CD4-positive, alpha-beta T cell treated with Interferon gamma for 1 hour (primary cell): ENCODE data around the gene AGO4.
"Not testable (repeated sequence)": the region's sequence is repeated elsewhere in the genome, so short reads cannot be mapped to it uniquely, and the experiment has no call there.

Experiments
- DNase-seq: peaks from one replicate; pipeline ENCODE4 v3.0.0-alpha.2; 2020

AGO4 gene

GRCh38 chr1:35869245-35869950 is 61.6 kb downstream of the AGO4 start:
- not testable (repeated sequence) for DNase-seq

GRCh38 chr1:35870651-35871309 is 63.0 kb downstream of the AGO4 start:
- no peak for DNase-seq

DNA sequence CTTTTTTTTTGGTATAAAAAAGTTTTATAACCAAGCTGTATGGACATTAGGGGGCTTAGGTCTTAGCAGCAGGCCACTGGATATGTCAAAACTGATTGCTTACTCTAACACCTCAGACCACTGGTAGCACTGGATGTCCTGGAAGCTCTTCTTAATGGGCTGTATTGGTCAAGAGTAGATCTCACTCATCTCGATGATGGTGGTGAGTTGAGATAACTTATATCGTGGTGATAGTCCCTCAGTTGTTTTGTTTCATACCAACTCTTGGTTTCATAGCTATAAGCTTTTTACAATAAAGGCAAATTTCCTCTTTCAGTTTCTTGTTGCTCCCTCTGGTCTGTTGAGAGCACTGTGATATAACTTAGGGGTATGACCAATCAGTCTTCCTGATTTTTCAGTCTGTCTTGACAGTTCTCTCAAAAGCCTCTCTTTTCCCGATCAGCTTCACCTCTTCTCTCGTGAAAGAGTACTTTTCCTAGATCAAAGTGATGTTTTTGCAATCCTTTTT is 65.5 kb downstream of the AGO4 start:
- no peak for DNase-seq

DNA sequence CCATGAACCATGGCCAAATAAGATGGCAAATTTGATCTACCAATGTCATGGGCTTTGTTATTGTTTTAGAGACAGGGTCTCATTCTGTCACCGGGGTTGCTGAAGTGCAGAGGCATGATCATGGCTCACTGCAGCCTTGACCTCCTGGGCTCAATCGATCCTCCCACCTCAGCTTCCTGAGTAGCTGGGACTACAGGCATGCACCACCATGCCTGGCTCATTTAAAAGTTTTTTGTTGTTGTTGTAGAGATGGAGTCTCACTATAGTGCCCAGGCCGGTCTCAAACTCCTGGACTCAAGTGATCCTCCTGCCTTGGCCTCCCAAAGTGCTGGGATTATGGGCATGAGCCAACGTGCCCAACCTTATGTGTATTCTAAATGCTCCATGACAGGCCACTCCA is 66.3 kb downstream of the AGO4 start:
- DNase-seq = not testable (repeated sequence)

- no peak for DNase-seq
These were observed 69.2 kb downstream of the AGO4 start for GRCh38 chr1:35876988-35877387.

DNA sequence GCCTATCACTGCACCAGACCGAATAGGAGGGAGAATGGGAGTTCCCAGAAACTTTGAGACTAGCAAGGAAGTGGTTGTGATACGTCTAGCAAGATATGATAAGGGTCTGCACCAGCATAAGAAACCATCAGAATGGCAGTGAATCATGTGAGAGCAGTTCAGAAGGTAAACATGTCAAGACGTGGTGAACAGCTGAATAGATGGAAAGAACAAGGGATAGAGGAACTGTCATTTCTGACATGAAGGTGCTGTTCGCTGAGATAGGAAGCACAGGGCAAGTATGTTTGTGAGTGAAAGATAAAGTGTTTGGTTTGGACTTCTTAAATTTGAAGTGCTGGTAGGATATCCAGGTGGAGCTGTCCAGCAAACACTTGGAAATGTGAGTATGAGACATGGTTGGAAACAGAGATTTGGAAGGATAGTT is 74.0 kb downstream of the AGO4 start:
- no peak for DNase-seq

- no peak for DNase-seq
These were observed 74.7 kb downstream of the AGO4 start for GRCh38 chr1:35882586-35882944.

DNA sequence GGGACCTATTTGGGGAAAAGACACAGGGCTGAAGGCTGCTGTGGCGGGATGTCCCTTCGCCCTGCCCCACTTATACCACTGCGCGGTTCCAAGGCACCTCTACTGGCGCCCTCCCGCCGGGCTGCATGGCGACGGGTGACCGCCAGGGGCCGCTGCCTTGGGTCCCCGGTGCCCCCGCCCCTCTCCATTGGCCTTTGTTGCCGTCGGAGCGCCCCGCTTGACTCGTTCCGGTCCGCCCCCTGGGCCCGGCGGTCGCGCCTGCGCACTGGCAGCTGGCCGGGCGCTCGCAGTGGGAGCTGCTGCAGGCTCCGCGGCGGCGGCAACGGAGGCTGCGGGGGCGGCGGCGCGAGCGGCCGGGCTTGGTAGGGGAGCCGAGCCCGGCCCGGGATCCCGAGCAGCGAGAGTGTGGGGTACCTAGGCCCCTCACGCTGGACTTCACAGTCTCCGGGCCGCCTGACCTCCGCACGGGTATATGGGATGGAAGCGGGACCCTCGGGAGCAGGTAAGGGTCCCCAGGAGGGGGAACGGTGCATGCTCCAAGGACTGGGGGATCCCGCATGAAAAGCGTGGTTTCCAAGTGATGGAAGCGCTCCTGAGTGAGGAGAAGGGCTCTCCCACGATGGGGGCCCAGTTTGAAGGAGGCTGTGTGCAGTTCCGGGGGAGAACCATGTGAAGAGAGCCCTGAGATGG is 75.3 kb downstream of the AGO4 start, which contains the start of gene AGO1:
Gene AGO1 (plus strand): TSS at position 265 of the 690 bp plus-strand sequence. CDS start 213 bp downstream, at position 478.
- DNase-seq = peak; percentile 96

- peak; percentile 55 for DNase-seq
These were observed 75.9 kb downstream of the AGO4 start for GRCh38 chr1:35883635-35884101.

GRCh38 chr1:35884934-35885333 is 77.1 kb downstream of the AGO4 start:
- DNase-seq = no peak

DNA sequence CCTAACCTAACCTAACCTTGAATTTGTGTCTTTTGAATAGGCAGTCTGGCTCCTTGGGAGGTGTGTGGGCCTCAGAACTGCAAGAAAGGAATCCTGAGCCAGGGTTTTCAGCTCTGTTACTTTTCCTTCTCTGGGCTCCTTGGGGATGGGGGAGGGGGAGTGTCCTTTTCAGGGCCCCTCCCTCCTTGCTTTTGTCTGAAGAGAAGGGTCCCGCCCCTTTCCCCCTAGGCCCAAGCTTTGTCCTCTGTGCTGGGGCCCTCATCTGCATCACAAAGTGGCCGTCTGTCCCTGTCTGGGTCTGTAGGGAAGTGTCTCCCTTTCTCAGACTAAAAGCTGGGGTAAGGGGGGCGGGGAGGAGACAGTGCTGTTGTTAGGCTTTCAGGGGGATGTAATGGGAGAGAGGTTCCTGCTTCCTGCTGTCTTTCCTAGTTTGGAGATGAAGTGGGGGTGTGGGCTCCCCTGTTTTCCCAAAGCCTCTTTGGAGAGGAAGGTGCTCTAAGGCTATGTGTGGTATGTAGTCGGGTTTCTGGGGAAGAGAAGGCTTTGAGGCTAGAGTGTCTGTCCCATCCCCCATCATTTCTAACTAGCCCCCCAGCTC is 78.2 kb downstream of the AGO4 start:
- no peak for DNase-seq

DNA sequence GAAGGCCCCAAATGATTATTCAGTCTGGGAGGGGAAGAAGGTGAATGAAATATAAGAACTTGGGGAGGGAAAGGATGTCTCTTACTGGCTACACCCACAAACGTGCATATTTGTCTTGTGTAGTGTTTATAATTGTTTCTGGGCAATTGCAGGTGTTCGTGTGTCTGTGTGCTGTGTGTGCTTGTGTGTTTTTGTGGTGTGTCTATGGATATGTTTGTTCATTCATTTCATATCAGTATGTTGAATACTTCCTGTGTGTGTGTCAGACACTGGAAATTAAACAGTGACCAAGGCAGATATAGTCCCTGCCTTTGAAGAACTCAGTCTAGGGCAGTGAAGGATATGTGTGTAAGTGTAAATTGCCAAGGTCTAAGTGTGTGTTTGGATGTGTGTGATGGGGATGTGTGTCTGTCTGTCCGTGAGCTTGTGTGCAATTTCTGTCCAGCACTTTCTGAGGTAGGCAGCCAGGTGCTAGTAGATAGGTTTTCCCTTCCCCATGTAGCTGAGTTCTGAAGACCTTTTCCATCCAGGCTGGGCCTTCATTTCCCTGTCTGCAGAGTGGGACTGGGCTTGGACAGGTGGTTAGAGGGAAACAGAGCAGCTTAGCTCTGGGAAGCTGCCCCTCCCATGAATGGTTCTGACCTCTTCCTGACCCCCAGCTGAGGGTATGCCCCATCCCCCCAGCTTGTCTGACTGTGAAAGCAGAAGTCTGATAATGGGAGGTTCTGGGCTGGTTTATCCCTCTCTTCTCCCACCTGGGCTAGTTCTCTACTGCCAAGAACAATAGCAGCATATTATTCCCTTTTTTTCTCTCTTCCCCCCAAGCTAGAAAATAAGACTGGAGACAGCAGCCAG is 79.0 kb downstream of the AGO4 start:
- DNase-seq = peak; percentile 16

DNA sequence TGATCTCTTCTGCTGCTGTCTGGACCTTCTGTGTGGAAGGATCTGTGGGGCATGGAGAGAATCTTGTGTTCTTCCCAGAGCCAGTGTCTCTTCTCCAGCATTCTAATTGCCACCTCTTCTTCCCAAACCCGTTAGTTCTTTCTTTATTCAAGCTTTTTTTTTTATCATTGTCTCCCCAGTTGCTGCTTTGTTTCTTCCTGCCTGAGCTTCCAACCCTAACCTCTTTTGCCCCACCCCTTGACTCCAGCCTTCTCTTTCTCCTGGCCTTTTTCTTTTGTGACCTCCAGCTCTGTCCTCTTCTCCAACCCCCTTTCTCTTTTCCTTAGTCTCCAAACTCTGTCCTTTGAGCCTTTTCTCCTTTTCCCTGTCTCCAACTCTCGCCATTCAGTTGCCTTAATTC is 79.7 kb downstream of the AGO4 start:
- DNase-seq = no peak

DNA sequence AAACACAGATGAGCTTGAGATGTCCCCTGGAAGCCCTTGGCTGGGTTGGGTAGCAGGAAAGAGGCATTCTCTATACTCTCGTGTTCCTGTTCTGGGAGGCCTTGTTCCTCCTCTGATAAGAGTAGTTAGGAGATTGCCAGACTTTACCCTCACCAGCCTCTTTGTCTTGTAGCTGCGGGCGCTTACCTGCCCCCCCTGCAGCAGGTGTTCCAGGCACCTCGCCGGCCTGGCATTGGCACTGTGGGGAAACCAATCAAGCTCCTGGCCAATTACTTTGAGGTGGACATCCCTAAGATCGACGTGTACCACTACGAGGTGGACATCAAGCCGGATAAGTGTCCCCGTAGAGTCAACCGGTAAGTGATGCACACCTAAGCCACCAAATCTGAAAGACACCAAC is 80.4 kb downstream of the AGO4 start:
- no peak for DNase-seq

- DNase-seq = not testable (repeated sequence)
These were observed 81.2 kb downstream of the AGO4 start for GRCh38 chr1:35888981-35889380.

DNA sequence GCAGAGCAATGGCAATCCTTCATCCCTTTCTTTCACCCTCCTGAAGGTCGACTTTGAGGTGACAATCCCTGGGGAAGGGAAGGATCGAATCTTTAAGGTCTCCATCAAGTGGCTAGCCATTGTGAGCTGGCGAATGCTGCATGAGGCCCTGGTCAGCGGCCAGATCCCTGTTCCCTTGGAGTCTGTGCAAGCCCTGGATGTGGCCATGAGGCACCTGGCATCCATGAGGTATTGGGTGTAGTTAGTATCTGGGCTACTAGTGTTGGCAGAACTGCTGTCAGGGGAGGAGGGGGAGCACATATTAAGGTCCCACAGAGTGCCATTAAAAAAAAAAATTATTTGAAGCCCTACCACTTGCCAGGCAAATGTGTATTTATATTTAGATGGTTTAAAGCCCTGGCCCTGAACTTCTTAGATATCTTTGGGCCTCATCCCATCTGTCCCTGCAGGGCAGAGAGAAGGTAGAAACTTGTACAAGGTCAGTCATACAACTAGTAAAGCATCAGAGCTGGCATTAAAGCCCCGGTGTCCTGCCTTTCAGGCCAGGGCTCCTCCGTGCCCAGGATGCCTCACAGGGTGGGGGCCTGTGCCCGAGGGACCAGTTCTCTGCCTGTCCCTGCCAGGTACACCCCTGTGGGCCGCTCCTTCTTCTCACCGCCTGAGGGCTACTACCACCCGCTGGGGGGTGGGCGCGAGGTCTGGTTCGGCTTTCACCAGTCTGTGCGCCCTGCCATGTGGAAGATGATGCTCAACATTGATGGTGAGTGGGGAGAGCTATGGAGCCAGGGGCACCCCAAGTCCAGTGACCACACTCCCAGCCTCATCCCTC is 85.4 kb downstream of the AGO4 start:
- DNase-seq = no peak

- peak; percentile 75 for DNase-seq
These were observed 86.4 kb downstream of the AGO4 start for GRCh38 chr1:35894183-35894582.

GRCh38 chr1:35894656-35895055 is 86.8 kb downstream of the AGO4 start:
- DNase-seq = no peak

DNA sequence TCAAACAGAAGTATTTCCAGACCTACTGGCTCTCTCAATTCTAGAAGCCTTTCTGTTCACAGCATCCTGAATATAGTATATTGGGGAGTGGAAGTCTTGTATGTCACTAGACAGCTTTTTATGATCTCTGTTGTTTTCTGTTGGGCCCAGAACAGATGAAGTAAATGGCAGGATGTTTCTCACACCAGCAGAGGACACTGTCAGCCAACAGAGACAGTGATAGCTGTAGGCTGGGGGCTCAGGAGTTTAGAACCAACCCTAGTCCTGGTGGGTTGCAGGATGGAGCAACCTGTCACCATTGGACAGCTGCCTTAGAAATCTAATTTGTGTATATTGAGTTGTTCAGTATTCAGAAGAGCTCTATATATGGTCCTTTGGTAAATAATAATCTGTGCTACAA is 92.1 kb downstream of the AGO4 start:
- no peak for DNase-seq

DNA sequence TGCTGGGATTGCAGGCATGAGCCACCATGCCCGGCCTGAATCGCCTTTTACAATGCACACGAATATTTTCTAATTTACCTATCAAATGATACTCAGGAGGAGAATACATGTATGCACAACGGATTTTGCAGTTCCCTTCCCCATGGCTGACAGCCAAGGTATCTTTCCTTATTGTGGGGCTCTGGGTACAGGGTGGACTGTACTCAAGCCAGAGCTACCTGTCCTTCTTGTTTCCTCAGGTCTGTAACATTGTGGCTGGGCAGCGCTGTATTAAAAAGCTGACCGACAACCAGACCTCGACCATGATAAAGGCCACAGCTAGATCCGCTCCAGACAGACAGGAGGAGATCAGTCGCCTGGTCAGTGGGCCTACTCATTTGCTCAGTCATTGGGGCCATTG is 93.4 kb downstream of the AGO4 start:
- no peak for DNase-seq

- DNase-seq = no peak
These were observed 94.9 kb downstream of the AGO4 start for GRCh38 chr1:35902671-35903070.
